GM19395 (cell line): Measurements from ENCODE around the gene CSRP3.

Experiments
- ATAC-seq: cut with Tn5 transposase; IDR thresholded peaks from one replicate; pipeline ENCODE4 v1.9.1; 2021; ENCODE audit warnings: mild to moderate bottlenecking, moderate library complexity; ENCODE audit not compliant: unreplicated experiment

Gene CSRP3

DNA sequence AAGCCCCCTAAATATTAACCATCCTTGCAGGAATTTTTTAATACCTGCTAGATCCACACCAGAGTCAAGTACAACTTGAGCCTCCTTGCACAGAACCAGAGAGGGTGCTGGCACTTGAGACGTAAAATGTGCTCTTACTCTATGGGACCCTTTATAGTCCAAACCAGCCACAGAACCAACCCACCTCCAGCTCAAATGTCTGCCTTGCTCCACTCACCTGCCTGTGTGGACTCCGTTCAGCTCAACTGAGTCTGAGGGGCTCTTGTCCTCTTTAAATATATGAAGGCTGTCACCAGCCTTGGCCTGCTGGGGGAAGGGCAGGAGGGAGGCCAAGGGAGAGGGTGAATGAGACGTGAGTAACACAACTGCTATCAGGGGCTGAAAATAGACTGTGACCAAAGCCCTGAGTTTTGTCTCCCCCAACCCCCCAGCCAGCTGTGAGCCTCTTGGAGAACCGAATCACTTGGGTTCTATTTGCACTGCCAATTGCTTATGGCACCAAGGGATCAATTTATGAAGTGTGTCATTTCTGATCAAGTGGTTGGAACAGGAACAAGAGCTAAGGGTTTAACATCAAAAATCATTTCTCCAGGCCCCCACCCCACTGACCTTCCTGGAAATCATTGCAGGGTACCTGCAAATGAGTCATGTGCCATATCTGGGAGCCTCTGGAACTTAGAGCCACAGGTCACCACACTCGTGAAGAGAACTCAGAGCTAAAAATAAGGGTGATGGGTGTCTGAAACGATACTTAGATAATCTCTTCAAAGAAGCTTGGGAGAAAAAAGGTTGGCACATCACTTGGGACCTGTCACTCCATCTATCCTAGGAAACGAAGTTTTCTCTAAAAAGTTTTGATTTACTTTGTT lies at the start of gene CSRP3:
CSRP3 (minus strand) TSS at position 247 of the 869 bp plus-strand sequence. CDS start 9,535 bp downstream, outside the sequence.
- no peak for ATAC-seq

DNA sequence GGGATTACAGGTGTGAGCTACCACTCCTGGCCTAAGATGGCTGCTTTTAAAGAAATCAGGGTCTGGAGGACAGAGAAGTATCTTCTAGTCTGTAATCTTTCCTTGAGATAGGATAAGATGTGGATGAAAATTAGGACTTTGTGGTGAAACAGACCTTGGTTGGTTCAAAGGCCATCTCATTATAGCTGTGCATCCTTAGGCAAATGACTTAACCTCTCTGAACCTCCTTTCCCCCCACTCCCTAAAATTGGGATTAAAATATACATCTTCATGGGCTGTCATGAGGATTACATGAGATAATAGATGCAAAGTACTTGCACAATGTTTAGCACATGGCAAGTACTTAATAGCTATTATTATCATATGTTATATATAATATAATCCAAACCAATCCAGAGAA lies 49.8 kb upstream of the CSRP3 start:
- no peak for ATAC-seq

DNA sequence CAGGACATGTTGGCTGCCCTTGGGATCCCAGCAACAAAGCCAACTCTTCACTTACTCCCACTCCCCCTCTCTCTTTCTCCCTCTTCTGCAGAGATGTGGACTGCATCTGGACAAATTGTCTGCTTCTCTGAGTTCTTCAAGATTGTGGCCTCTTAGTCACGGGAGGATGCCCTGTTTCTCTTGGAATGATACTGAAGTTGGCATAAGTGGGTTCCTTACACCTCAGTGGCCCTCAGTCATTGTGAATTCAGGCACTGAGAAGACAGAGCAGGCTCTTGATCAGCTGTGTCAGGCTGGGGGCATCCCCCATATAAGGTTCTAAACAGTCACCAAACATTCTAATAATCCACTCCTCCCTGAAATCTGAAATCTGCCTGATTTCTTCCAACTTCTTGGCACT lies 45.0 kb upstream of the CSRP3 start:
- ATAC-seq, result no peak

DNA sequence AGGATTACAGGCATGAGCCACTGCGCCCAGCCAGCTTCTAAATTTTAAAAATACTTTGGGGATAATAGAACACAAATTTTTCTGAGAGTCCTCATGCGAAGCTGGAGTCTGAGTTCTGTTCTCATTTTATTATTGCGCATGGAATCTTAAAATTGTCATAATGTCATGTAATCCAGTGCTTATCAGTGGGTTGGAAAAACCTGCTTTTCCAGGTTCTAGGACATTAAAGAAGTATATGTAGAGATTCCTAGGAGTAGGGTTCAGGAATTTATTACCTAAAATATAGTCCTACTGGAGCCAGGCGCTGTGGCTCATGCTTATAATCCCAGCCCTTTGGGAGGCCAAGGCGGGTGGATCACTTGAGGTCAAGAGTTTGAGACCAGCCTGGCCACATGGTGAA lies 43.6 kb upstream of the CSRP3 start:
- no peak for ATAC-seq

DNA sequence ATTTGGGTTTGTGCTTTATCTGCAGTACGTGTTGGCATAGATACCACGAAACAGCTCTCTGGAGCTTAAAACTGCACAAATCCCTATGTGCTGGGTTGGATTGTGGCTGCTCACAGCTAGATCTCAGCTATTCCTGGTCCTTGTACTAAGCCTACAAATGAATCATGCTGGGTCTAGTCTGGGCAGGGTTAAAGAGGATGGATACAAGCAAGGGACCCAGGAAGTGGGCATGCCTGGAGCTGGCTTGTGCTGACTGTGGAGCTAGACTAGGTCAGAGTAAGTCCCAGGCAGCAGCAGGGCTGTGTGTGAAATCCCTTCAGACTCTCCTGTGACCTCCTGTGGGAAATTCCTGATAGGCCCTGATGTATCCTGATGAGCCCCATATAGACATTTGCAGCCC lies 42.8 kb upstream of the CSRP3 start:
- ATAC-seq, result no peak

DNA sequence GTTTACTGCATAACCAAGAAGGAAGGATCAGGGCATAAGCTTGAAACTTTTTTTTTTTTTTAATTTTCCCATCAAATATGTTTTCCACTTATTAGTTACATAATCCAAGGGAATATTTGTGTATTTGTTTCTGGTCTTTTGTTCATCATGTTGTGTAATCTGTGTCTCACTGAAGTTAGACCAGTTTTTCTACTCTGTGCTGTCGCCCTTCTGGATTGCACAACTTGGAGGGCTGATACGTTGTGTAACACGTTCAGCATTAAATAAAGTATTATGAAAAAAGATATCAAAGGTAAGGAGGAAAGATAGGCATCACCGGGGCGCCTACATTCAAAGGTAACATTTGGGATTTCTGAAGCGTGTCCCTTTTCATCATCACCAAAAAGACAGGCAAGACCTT lies 42.3 kb upstream of the CSRP3 start:
- ATAC-seq, result no peak

DNA sequence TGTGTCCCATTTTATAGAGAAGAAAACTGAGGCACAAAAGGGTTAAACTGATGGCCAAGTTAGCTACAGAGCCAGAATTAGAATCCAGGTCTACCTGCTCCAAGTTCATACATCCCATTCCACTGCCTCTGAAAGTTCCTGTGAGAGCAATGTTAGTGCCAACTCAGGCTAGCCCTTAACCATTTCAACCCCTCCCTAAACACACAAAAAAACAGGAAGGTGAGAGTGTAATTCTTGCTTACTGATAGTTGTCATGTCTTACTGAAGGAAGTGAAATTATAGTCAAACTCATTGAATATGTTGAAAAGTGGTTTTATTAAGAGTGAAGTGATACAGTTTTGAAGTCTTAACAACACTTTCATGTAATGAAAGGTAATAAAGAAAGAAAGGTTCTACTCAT lies 41.8 kb upstream of the CSRP3 start:
- no peak for ATAC-seq

DNA sequence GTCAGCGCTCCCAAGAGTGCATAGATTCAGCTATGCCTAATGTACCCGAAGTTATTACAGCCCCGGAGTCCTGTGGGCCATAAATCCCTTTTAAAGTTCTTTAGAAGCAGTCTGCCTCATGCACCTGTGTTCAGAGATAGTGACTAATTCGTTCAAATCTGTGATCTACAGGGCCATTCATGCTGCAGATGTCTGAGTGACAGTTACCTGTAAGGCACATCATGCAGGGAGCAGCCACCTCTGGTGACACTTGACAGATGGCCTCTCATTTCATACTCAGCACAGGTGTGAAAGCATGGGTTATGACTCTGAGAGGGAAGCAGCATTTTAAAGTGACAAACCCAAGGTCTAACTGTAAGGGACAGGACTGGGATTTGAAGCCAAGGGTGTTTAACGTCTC lies 41.4 kb upstream of the CSRP3 start:
- no peak for ATAC-seq

DNA sequence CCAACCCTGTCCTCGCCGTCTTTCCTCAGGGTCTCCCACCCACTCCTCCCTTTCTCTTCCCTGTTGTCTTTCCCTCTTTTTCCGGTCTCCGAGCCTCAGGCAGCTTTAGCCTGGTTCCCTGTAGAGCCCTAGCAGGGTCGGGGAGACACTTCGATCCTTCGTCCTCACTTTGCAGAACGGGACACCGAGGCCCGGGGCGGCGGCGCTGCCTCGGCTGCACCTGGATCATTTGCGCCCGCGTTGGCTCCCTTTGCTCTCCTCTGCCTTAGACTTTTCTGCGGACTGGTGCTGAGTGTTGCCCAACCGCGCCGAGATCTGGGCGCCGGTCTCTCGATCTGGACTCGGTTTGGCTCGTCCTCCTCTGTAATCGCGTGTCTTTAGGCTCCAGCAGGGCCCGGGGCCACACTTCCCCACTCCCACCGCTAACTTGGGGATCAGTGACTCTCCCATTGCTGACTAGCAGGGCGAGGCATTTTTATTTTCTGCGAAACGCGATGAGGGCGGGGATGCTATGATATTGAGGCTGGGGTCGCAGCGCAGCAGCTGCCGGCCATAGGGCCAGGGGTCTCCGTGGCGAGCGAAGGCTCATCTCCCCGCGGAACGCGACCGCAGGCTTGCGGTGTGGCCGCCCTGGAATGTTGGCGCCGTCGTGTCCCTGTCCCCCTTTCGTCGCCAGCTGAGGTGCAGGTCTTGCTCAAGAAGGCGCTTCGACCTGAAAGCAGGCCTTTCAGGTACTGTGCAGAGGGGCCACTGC lies 40.6 kb upstream of the CSRP3 start:
- no peak for ATAC-seq

DNA sequence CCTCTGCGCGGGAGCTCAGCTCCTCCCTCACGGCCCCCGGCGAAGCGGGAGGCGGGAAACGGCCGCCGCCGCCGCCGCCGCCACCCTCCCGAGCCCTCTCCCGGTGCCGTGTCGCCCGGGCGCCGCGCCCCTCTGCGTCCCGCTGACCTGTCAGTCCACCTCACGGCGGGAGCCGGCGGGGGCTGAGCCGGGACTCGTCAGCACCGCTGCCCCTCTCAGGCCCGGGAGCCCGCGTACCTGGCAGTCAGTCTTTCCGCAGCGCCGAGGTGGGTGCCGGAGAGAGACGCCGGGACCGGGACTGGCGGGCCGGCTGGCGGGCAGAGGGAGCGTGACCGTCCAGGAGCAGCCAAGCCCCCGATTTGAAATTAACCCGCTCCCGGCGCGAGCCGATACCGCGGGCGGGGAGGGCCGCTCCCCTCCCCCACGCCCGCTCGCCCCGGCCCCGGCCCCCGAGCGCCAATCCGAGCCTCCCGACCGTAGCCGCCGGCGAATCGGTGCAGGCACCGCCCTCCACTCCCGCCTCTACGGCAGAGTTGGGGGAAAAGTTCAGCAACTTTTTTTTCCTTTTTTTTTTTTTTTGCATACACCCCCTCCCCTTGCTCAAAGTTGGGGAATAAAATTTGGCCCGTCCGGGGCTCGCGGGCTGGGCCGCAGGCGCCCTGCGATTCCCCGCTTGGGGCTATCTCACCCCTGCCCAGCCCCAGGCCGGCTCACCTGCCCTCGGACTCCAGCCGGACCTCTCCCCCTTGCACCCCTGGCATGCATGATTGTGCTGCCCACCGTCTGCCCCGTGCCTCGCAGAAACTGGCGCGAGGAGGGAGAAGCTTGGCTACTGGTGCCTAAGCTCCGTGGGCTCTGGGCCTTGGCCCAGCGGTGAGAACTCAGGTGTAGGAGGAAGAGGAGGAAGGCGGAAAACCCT lies 39.7 kb upstream of the CSRP3 start:
- peak; percentile 39 for ATAC-seq

DNA sequence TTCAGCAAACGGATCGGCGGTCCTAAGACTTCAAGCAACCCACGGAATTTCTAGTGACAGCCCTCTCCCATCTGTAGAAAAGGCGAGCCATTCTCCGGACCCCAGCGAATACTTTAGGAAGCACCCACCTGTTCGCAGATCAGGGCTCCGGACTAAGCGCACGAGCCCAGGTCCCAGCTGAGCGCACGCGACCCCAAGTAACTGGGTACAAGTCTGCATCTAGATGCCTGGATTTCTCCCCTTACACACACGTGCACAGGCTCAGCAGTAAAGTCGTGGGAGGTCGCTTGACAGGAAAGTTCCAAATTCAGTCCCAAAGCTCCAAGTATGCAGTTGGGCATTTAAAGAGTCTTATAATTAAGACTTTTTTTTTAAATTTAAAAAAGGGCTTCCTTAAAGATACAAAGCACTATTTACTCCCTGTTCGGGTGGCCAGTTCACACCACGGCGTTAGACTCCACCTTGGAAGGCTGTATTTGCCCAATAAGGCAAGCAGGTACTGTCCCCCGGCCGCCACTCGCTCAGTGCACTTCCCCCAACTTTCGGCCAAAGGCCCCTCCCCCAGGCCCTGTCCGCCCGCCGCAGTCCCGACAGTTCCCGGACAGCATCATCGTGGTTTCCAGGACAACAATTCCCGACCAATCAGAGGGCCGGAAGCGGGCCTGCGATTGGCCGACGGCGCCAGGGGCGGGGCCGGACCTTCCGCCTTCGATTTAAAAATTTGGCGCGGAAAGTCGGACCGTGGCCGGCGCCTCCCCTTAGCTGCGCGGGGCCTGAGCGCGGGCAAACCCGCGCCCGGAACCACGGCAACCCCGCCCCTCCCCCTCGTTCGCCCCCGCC lies 38.9 kb upstream of the CSRP3 start, which contains the start of gene E2F8:
E2F8 (minus strand) TSS at position 526 of the 840 bp plus-strand sequence. CDS start 824 bp downstream, outside the sequence.
- ATAC-seq, result peak; percentile 85

DNA sequence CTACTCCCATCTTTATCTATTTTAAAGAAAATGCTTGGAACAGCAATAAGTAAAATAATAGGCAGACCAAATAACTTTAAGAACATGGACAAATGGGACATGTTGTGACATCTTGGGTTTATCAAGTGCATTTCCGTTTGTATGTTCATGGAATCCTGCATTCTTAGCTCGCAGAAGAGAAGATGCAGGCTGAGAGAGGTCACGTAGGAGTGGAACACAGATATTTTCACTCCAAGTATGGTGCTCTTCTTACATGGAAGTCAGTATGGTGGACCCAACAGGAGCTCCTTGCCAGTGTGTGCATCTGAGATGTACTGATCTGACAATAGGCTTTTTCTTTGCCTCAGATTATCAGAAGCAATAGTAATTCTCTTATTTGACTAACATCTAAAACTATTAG lies 37.3 kb upstream of the CSRP3 start:
- no peak for ATAC-seq

DNA sequence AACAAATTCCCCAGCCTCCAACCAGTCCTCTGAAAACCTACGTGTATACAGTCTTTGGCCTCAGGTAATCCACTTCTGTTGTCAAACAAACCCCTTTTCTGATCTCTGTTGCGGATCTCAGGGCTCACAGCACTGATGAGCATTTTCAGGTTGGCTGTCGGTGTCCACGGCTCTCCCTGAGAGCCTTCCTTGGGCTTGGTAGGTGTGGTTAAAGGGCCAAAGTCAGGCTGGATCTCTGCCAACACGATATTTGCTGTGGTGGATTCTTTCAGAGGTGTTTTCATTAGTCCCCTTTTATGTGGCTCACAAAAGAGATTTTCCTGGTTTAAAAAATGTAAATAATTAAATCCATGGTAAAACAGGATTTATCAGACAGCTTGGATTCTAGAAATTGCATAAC lies 36.0 kb upstream of the CSRP3 start:
- no peak for ATAC-seq

DNA sequence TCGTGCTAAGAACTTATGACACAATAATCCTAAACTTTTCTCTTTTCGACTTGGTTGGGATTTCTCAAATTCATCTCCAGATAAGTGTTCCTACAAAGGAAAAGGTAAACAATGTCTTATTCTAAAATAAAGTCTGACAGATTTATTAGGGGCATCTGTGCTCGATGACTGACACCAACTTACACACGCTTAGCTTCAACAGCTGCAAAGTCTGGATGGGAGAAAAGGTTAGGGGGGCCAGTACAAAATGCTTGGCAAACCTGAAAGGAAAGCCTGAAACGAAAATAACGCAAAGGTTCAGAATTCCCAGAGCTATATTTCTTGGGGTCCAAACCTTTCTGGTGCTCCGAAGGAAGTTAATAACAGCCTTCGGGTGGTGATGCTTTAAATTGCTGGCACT lies 35.6 kb upstream of the CSRP3 start:
- ATAC-seq, result no peak

DNA sequence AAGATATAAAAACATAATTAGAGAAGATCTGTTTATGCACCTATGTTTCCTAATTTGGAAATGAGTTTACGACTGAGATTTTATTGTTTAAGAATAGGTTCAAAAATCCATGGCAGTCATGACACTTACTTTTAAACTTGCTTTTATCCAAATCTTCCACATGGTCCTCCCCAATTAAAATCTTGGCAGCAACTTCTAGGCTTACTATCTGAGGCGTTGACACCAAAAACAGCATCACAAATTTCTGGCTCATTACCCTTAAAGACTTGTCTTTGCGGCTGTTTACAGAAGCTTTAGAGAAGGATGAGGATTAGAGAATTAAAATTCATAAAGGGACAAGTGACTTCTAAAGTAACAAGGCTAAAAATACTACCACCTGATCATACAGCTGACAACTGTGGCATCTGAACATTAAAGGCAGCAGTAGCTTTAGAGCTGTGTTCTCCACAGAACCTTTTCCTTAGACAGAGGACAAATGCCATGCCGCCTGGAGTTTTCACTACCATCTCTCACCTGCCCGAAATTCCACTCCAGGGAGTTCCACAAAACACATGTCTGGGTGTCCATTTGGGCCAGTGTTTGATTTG lies 32.5 kb upstream of the CSRP3 start:
- ATAC-seq, result no peak

DNA sequence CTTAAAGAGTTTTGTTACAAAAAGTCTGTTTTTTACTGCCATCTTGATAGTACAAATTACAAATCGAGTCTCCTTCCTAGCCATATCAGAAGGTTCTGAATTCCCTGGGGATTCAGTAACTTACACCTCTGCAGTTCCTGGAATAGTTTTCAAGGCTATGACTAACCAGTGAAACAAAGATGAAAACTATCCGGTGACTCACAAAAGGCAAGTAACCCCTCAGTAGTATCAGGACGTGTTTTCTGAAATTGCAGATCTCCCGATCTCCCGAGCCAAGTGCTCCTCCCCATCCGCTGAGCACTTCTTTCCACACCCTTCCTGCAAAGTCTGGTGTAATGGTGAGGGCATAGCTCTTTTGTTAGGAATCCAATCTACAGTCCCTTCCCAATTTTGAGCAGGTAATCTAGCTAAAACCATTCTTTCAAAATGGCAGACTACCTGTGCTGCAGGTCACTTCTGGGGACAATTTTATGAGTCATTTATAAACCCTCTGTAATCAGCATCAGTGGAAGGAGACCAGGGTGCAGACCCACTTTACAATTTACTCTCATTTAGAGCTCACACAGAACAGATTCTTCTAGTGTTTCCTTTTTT lies 31.2 kb upstream of the CSRP3 start:
- ATAC-seq, result no peak

DNA sequence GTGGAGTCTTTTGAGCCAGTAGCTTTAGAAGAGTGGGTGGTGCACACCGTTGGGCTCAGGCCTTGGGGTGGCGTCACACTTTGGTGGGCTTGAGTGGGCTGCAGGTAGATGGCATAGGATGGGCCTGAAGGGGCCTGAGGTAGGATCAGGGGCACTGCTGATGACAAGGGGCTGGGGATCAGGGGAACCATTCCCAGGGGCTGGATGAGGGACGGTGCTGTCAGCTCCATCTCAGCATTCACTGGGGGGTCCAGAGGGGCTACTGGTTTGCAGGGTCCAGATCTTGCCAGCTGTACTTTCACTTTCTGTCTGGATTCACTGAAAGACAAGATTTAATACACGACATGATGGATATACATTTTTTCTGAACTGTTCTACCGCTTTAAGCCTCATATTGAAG lies 27.9 kb upstream of the CSRP3 start:
- ATAC-seq, result no peak

DNA sequence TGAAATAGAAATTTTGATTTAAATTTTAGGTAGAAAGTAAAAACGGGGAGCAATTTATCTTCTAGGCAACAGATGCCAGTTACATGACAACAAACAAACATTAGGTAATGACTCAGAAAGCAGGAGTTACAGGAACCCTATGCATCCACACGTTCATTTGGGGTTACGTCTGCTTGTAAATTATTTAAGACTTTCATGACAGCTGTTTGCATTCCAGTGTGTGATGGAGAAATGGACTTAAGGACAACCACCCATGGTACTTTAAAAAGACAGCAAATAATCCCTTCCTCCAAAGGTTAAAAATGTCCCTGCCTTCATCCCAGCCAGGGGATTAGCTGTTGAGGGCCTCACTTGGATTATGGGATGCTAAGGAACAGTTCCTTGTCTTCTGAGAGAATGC lies 27.2 kb upstream of the CSRP3 start:
- no peak for ATAC-seq
